T-helper 1 cell treated with Interleukin-12 subunit alpha and Interleukin-12 subunit beta and Interleukin-4 antibody, amounts not matched to agents 30 μg/mL and 1 μg/mL, for 36 hours (primary cell): ENCODE measurements around the gene E4F1.
"Not testable (repeated sequence)": the region's sequence is repeated elsewhere in the genome, so short reads cannot be mapped to it uniquely, and the experiment has no call there.

Experiments used
- H3K27ac Mint-ChIP-seq: one replicate; pipeline ENCODE4 v1.8.0; 2021; ENCODE audit warnings: mild to moderate bottlenecking, mixed read lengths
- H3K27me3 Mint-ChIP-seq: one replicate; pipeline ENCODE4 v1.8.0; 2021; ENCODE audit warnings: low read depth, mixed read lengths
- H3K36me3 Mint-ChIP-seq: one replicate; pipeline ENCODE4 v1.8.0; 2021; ENCODE audit warnings: low read depth, mixed read lengths
- H3K4me1 Mint-ChIP-seq: one replicate; pipeline ENCODE4 v1.8.0; 2021; ENCODE audit warnings: low read depth, mixed read lengths
- H3K4me3 Mint-ChIP-seq: one replicate; pipeline ENCODE4 v1.8.0; 2021; ENCODE audit warnings: mild to moderate bottlenecking, moderate library complexity, mixed read lengths
- H3K9me3 Mint-ChIP-seq: one replicate; pipeline ENCODE4 v1.8.0; 2021; ENCODE audit warnings: mixed read lengths

The E4F1 gene

GRCh38 chr16:2236337-2237101 lies 13.1 kb downstream of the E4F1 start, which contains the start of gene DNASE1L2:
Gene DNASE1L2, plus strand, starts transcription at chr16:2236444. Its CDS starts 373 bp downstream, at chr16:2236817.
- H3K27ac Mint-ChIP-seq: no peak within 1 kb of the TSS
- H3K36me3 Mint-ChIP-seq: peaks cover 5% of the 10 kb centered on the region
- H3K27me3 Mint-ChIP-seq: no peaks in the 10 kb centered on the region
- no peak within 1 kb of the TSS for H3K4me3 Mint-ChIP-seq
- H3K4me1 Mint-ChIP-seq: no peaks in the 10 kb centered on the region
- no peaks in the 10 kb centered on the region for H3K9me3 Mint-ChIP-seq

DNA sequence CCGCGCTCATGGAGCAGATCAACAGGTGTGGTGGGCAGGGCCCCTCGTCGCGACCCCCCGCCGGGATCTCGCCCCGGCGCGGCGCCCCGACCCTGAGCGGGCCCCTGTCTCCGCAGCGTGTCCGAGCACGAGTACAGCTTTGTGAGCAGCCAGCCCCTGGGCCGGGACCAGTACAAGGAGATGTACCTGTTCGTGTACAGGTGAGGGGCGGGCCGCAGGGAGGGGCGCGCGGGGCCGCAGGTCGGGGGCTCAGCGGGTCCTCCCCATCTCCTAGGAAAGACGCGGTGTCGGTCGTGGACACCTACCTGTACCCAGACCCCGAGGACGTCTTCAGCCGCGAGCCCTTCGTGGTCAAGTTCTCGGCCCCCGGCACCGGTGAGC lies 13.7 kb downstream of the E4F1 start:
- peaks cover 5% of the 10 kb centered on the region for H3K36me3 Mint-ChIP-seq
- H3K4me1 Mint-ChIP-seq: no peaks in the 10 kb centered on the region
- no peaks in the 10 kb centered on the region for H3K27me3 Mint-ChIP-seq
- no peak overlapping the region for H3K4me3 Mint-ChIP-seq
- H3K27ac Mint-ChIP-seq: no peak overlapping the region
- no peaks in the 10 kb centered on the region for H3K9me3 Mint-ChIP-seq

DNA sequence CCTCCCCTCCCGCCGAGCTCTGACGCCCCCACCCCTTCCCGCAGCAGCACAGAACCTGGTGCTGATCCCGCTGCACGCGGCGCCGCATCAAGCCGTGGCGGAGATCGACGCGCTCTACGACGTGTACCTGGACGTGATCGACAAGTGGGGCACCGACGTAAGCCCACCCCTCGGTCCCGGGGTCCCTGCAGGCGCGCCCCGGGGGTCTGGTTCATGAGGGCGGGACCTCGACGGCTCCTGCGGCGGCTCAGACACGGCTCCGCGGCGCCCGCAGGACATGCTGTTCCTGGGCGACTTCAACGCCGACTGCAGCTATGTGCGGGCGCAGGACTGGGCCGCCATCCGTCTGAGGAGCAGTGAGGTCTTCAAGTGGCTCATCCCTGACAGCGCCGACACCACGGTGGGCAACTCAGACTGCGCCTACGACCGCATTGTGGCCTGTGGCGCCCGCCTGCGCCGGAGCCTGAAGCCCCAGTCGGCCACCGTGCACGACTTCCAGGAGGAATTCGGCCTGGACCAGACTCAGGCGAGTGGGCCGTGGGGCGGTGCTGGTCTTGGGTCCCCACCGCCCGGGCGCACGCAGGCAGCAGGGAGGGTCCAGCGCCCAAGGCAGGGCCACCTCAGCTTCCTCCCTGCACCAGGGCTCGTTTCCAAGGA lies 14.2 kb downstream of the E4F1 start:
- Mint-ChIP-seq H3K9me3 (no peaks in the 10 kb centered on the region), H3K4me1 (no peaks in the 10 kb centered on the region), H3K27me3 (no peaks in the 10 kb centered on the region), H3K27ac (no peak overlapping the region), H3K36me3 (peaks cover 8% of the 10 kb centered on the region), H3K4me3 (no peak overlapping the region)

GRCh38 chr16:2238150-2238837 lies 14.9 kb downstream of the E4F1 start:
- no peaks in the 10 kb centered on the region for H3K4me1 Mint-ChIP-seq
- H3K36me3 Mint-ChIP-seq: peaks cover 8% of the 10 kb centered on the region
- no peaks in the 10 kb centered on the region for H3K27me3 Mint-ChIP-seq
- no peak overlapping the region for H3K27ac Mint-ChIP-seq
- H3K4me3 Mint-ChIP-seq: no peak overlapping the region
- H3K9me3 Mint-ChIP-seq: no peaks in the 10 kb centered on the region

DNA sequence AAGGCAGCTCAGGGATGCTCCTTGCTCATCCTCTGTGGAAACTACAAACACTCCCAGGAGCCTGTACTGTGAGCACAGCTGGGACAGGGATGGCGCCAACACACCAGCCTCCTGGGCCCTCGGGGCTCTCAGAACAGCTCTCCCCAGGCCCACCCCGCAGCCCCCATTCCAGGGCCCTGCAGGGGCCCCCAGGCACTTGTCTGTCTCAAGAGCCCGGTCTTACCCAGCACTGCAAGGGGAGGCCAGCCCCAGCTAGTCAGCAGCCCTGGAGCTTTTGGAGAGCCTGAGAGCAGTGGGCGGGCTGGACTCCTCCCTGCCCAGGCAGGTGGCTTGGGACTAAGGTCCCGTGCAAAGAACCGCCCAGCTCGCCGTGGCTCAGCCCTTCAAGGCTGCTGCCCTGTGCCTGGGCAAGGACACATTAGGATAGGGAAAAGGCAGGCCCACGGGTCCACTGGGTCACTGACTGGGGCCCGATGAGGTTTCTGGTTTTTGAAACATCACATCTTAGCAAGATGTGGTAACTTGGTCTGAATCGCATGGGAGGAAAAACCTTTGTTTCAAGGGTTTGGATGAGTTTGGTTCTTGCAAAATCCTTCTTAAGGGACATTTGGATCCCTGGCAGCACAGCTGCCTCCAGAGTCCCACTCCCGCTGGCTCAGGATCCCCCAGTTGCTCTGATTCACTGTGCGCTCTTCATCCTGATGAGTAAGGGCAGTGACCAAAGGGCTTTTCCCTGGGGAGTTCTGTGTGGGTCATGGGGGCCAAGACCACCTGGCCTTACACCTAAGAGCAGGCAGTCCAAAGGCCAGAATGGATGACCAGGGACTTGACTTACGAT lies 15.7 kb downstream of the E4F1 start:
- Mint-ChIP-seq H3K4me3 (no peak overlapping the region), H3K27ac (no peak overlapping the region), H3K27me3 (no peaks in the 10 kb centered on the region), H3K9me3 (no peaks in the 10 kb centered on the region), H3K36me3 (peaks cover 8% of the 10 kb centered on the region), H3K4me1 (no peaks in the 10 kb centered on the region)

- H3K27ac Mint-ChIP-seq, H3K4me1 Mint-ChIP-seq, H3K27me3 Mint-ChIP-seq, H3K4me3 Mint-ChIP-seq, H3K36me3 Mint-ChIP-seq, H3K9me3 Mint-ChIP-seq: not testable (repeated sequence)
Observed at GRCh38 chr16:2240331-2240730, 16.9 kb downstream of the E4F1 start.

GRCh38 chr16:2242598-2242997 lies 19.2 kb downstream of the E4F1 start:
- Mint-ChIP-seq H3K27ac (no peak overlapping the region), H3K4me1 (no peaks in the 10 kb centered on the region), H3K27me3 (no peaks in the 10 kb centered on the region), H3K36me3 (peaks cover 5% of the 10 kb centered on the region), H3K9me3 (no peaks in the 10 kb centered on the region), H3K4me3 (no peak overlapping the region)

DNA sequence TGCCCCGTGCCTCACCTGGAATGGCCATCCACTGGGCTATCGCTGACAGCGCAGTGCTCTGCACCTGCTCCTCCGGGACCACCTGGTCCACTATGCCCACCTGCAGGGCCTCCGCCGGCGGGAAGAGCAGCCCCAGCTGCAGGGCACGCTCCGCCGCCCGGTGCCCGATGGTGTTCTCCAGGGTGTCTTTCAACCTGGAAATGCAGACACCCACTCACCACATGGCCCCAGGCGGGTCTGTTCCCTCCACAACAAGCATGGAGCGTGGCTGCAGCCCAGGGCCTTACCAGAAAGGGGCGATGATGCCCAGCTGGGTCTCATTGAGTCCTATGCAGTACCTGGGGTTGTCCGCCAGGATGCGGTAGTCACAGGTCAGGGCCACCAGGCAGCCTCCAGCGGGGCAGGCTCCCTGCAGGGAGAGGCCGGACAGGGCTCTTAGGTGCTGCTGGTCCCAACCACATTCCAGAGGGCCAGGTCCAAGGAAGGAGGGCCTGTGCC lies 19.7 kb downstream of the E4F1 start:
- H3K27me3 Mint-ChIP-seq: no peaks in the 10 kb centered on the region

GRCh38 chr16:2243781-2244180 lies 20.4 kb downstream of the E4F1 start:
- Mint-ChIP-seq H3K9me3 (no peaks in the 10 kb centered on the region), H3K36me3 (peaks cover 5% of the 10 kb centered on the region)

More for the DNA sequence above, 19.7 kb downstream of the E4F1 start:
- Mint-ChIP-seq H3K4me3 (no peak overlapping the region), H3K9me3 (no peaks in the 10 kb centered on the region), H3K36me3 (peaks cover 5% of the 10 kb centered on the region), H3K27ac (no peak overlapping the region), H3K4me1 (no peaks in the 10 kb centered on the region)

DNA sequence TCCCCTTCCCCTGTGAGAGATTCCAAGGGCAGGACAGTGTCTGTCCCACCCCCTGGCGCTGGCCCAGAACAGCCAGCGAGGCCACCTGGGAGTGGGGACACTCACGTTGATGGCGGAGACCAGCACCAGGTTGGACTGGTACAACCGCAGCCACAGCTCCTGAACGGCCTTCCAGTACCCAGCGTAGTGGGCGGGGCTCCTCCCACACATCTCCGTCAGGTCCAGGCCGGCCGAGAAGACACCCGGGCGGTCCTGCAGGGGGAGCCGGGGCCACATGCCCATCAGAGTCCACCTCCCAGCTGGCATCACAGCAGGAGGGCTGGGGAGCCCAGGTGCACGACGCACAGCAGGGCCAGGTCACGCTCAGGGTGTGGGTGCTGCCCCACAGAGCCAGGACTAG lies 20.9 kb downstream of the E4F1 start:
- peaks cover 5% of the 10 kb centered on the region for H3K36me3 Mint-ChIP-seq

More at GRCh38 chr16:2243781-2244180, 20.4 kb downstream of the E4F1 start:
- H3K4me3 Mint-ChIP-seq: no peak overlapping the region
- H3K27me3 Mint-ChIP-seq: no peaks in the 10 kb centered on the region
- H3K4me1 Mint-ChIP-seq: no peaks in the 10 kb centered on the region
- H3K27ac Mint-ChIP-seq: no peak overlapping the region

GRCh38 chr16:2244926-2245795 lies 21.8 kb downstream of the E4F1 start:
- H3K9me3 Mint-ChIP-seq: no peaks in the 10 kb centered on the region
- H3K27ac Mint-ChIP-seq: no peak overlapping the region
- no peak overlapping the region for H3K4me3 Mint-ChIP-seq
- no peaks in the 10 kb centered on the region for H3K27me3 Mint-ChIP-seq
- no peaks in the 10 kb centered on the region for H3K4me1 Mint-ChIP-seq
- H3K36me3 Mint-ChIP-seq: peaks cover 3% of the 10 kb centered on the region

More for the DNA sequence above, 20.9 kb downstream of the E4F1 start:
- no peaks in the 10 kb centered on the region for H3K4me1 Mint-ChIP-seq
- no peaks in the 10 kb centered on the region for H3K27me3 Mint-ChIP-seq
- no peak overlapping the region for H3K27ac Mint-ChIP-seq
- H3K9me3 Mint-ChIP-seq: no peaks in the 10 kb centered on the region
- no peak overlapping the region for H3K4me3 Mint-ChIP-seq

GRCh38 chr16:2246301-2246885 lies 23.0 kb downstream of the E4F1 start:
- Mint-ChIP-seq H3K27me3 (no peaks in the 10 kb centered on the region), H3K4me1 (peaks cover 2% of the 10 kb centered on the region), H3K9me3 (no peaks in the 10 kb centered on the region), H3K27ac (no peak overlapping the region), H3K4me3 (no peak overlapping the region), H3K36me3 (peaks cover 3% of the 10 kb centered on the region)

DNA sequence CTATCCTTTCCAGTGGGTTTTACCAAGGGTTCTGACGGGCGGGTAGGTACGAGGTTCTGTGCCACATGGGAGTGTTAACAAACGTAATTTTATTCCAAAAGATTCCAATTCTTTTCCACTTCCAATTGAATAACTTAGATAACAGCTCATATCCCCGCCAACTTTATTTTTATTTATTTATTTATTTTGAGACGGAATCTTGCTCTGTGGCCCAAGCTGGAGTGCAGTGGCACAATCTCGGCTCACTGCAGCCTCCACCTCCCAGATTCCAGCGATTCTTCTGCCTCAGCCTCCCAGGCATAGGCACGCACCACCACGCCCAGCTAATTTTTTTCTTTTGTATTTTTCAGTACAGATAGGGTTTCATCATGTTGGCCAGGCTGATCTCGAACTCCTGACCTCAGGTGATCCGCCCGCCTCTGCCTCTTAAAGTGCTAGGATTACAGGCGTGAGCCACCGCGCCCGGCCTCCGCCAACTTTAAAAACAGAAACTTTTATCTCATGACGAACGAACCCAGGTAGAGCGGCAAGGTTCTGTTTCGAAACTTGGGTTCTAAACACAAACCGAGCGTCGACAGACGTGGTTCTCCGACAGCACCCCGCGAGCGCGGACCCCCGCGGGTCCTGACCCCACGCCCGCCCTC lies 27.4 kb downstream of the E4F1 start:
- peaks cover 17% of the 10 kb centered on the region for H3K36me3 Mint-ChIP-seq
- H3K9me3 Mint-ChIP-seq: no peaks in the 10 kb centered on the region
- peak overlapping the region; percentile 94 for H3K4me3 Mint-ChIP-seq
- H3K27me3 Mint-ChIP-seq: no peaks in the 10 kb centered on the region
- peak overlapping the region; percentile 91 for H3K27ac Mint-ChIP-seq
- H3K4me1 Mint-ChIP-seq: peaks cover 2% of the 10 kb centered on the region
